Measurements from ENCODE around the gene ADAM11. TPM values are rescaled to one million over a fixed set of nuclear protein-coding genes. Genes with fewer than 3 reads are reported as not detected.
A peak's percentile ranks its signal among the peaks of the same experiment; 100 is the strongest.

The ADAM11 gene
- total and polyA plus RNA-seq, 2 of the 4 experiments (the other 2 are of a cell fraction) = 0.36 to 0.53 TPM

GRCh38 chr17:44757045-44757917 lies 1.5 kb upstream of the ADAM11 start:
- H3K27me3 ChIP-seq (ENCODE audit: control insufficient read depth, insufficient read depth, low read length) = peaks cover 42% of the 10 kb centered on the region
- H3K23ac ChIP-seq (ENCODE audit: low read depth, low read length) = no peak overlapping the region
- H2BK20ac ChIP-seq (ENCODE audit: low read depth, low read length) = no peak overlapping the region
- no peaks in the 10 kb centered on the region for H3K9me3 ChIP-seq (ENCODE audit: control insufficient read depth, insufficient read depth, low read length)
- no peak overlapping the region for H3K9ac ChIP-seq (ENCODE audit: low read depth, low read length)
- no peak overlapping the region for H3K4me3 ChIP-seq (ENCODE audit: insufficient read depth, low read depth, low read length)
- no peak overlapping the region for H2BK5ac ChIP-seq (ENCODE audit: low read depth, low read length, poor library complexity, severe bottlenecking)
- POLR2A ChIA-PET (ENCODE audit: unreplicated experiment) = interaction anchor here (0.6 kb wide), 1 partner anchor 103 kb away, joined by 3 read pairs; no protein-coding TSS in a partner anchor
- no peak overlapping the region for H3K14ac ChIP-seq (replicated peaks; ENCODE audit: low read depth, low read length)
- H4K91ac ChIP-seq (ENCODE audit: insufficient read depth, low read depth, low read length) = no peak overlapping the region
- H3K18ac ChIP-seq (ENCODE audit: low read depth, low read length) = no peak overlapping the region
- no peak overlapping the region for H3K56ac ChIP-seq (ENCODE audit: extremely low read depth, insufficient read depth, low read length)
- no peaks in the 10 kb centered on the region for H3K36me3 ChIP-seq (ENCODE audit: control insufficient read depth, insufficient read depth, low read length)
- DNase-seq (no peak), ATAC-seq (ENCODE audit: low read depth) (no peak)
- CTCF ChIA-PET = no interaction called here
- 0 out of 2 replicates have a peak, but pooled peaks cover 2% of the 10 kb centered on the region for H3K9me1 ChIP-seq (ENCODE audit: insufficient read depth, low read length)
- no peak overlapping the region for H4K5ac ChIP-seq (ENCODE audit: low read depth, low read length)
- BruUV-seq (replicated peaks) = no TSS peak
- H2AK5ac ChIP-seq (ENCODE audit: low read depth, low read length) = no peak overlapping the region
- H2AK9ac ChIP-seq (replicated peaks; ENCODE audit: low read depth, low read length, poor library complexity) = no peak overlapping the region
- in situ Hi-C loops (cut with MboI; ENCODE audit: low sequenced_read_pairs) = no loop called here
- H3K27ac ChIP-seq (ENCODE audit: insufficient read depth, low read length) = no peak overlapping the region
- peak overlapping the region; percentile 11 for H2AFZ ChIP-seq (replicated peaks; ENCODE audit: low read length, poor library complexity)
- H2BK120ac ChIP-seq (ENCODE audit: low read depth, low read length) = no peak overlapping the region
- H3K79me1 ChIP-seq (ENCODE audit: low read depth in 1 of 2, low read length in 2 of 2) = no peaks in the 10 kb centered on the region
- H4K8ac ChIP-seq (ENCODE audit: low read depth in 2 of 2, low read length in 2 of 2) = no peak overlapping the region
- H2BK15ac ChIP-seq (ENCODE audit: low read depth, low read length) = no peak overlapping the region
- intact Hi-C loops (cut with micrococcal nuclease) = no loop called here
- H4K20me1 ChIP-seq (ENCODE audit: insufficient read depth, low read length) = no peaks in the 10 kb centered on the region; the same call in 1 of the 2 replicates
- no CpG with 5 or more reads among the region's 10 CpGs for WGBS, 2 experiments (ENCODE audit: extremely low coverage in 2 of 2, insufficient read length in 1 of 2)
- dilution Hi-C loops (cut with HindIII; ENCODE audit: low sequenced_read_pairs, unreplicated experiment) = no loop called here
- H3K4ac ChIP-seq (ENCODE audit: low read depth, low read length) = no peak overlapping the region
- no peak overlapping the region for H3K4me2 ChIP-seq (ENCODE audit: low read depth, low read length)
- peaks cover 2% of the 10 kb centered on the region; the same call in 1 of the 2 replicates for H3K4me1 ChIP-seq (ENCODE audit: control insufficient read depth, insufficient read depth, low read length)
- TF ChIP-seq MAZ (IDR thresholded peaks at IDR 0.05; ENCODE audit: borderline replicate concordance, low read depth, low read length) = no peak
- no peak for TF ChIP-seq ELK1 (IDR thresholded peaks at IDR 0.05; ENCODE audit: borderline replicate concordance, low read depth, low read length)
- TF ChIP-seq CHD1 (IDR thresholded peaks at IDR 0.05; ENCODE audit: low read depth, low read length) = no peak
- TF ChIP-seq BHLHE40 (IDR thresholded peaks at IDR 0.05; ENCODE audit: low read depth, low read length) = no peak
- no peak for TF ChIP-seq CEBPB (IDR thresholded peaks at IDR 0.05; ENCODE audit: low read depth, low read length)
- no peak for TF ChIP-seq USF2 (IDR thresholded peaks at IDR 0.05; ENCODE audit: low read depth, low read length)
- no peak for TF ChIP-seq NFE2L2 (IDR thresholded peaks at IDR 0.05; ENCODE audit: low read depth, low read length)
- TF ChIP-seq MAFK (IDR thresholded peaks at IDR 0.05; ENCODE audit: low read depth, low read length) = no peak
- no peak for TF ChIP-seq RCOR1 (IDR thresholded peaks at IDR 0.05; ENCODE audit: insufficient replicate concordance, low read length)
- TF ChIP-seq FOS (IDR thresholded peaks at IDR 0.05; ENCODE audit: low read depth, low read length) = no peak
- TF ChIP-seq RAD21 (IDR thresholded peaks at IDR 0.05; ENCODE audit: low read length) = no peak
- TF ChIP-seq POLR2A (IDR thresholded peaks at IDR 0.05; ENCODE audit: low read depth, low read length) = no peak
- no peak for TF ChIP-seq RFX5 (IDR thresholded peaks at IDR 0.05; ENCODE audit: low read depth, low read length)
- TF ChIP-seq SMC3 (IDR thresholded peaks at IDR 0.05; ENCODE audit: low read depth, low read length) = no peak
- no peak for TF ChIP-seq CTCF (conservative IDR thresholded peaks at IDR 0.05; ENCODE audit: low read depth, low read length)

Data from IMR-90 (cell line).